Measurements from ENCODE around the gene FXYD1.

DNA sequence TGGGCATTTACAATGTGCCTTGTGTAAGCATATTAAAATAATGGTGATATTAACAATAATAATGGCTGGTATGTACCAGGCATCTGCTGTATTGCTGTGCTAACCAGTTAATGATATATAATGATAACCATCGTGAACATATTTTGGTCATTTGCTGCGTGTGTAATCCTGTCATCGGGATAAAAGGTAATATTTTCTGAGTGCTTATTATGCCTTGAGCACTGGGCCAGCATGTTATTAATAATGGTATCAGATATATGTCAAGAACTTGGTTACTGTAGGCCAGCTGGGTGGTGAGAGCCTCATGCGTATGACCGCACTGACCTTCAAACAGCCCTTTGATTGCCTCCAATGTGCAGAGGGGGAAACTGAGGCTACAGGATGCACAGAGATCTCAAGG is 45.2 kb upstream of the FXYD1 start:
- TF ChIP-seq EZH2 (IDR thresholded peaks at IDR 0.05; ENCODE audit: insufficient read depth, poor library complexity, severe bottlenecking) (no peak), EZH2phosphoT487 (IDR thresholded peaks at IDR 0.05; ENCODE audit: insufficient read depth, low read depth) (no peak)

Data from GM23248 (cell line).